Measurements from ENCODE around the gene ZNF827. TPM values are rescaled to one million over a fixed set of nuclear protein-coding genes. Genes with fewer than 3 reads are reported as not detected.

Gene ZNF827
- total RNA-seq, 6 donors from 2014 or later = 8.1 to 68.1 (median 18.3) TPM

DNA sequence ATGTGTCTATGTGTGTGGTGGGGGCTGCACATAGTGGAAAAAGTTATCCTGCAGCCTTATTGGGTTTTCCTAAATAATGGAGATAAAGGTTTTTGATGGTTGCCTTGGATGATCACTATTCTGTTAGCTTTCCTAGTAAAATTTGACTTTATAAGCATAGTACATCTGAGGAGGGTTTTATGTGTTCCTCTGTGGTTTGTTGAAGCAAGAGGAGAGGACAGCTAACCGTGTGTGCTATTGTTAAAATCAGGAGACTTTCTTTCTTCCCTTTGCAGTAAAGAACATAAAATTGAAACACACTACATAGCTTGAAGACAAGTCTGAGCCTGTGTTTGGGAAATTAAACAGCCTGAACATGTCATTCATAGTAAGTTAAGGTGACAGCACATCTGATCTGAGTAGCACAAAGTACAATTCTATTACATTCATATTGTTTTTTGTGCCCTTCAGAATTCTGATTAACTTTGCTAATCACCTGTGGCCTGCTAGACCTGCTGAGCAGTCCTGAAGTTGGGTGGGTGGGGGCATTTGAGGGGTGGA is 221.9 kb downstream of the ZNF827 start:
- no peaks in the 10 kb centered on the region for H3K27me3 ChIP-seq
- H3K4me1 ChIP-seq = no peaks in the 10 kb centered on the region
- no peaks in the 10 kb centered on the region for H3K36me3 ChIP-seq
- peaks cover 0 to 5% (median 2%) of the 10 kb centered on the region in 4 donors for H3K9me3 ChIP-seq
- no peak for ATAC-seq (ENCODE audit: low FRiP score in 2 of 2)
- 76 to 89% methylated on average over 1 of the region's 1 CpG for WGBS, 2 donors
- no peak for DNase-seq
- TF ChIP-seq POLR2AphosphoS5 (IDR thresholded peaks at IDR 0.05) (no peak), EP300 (IDR thresholded peaks at IDR 0.05) (no peak), POLR2A (IDR thresholded peaks at IDR 0.05) (no peak)
- TF ChIP-seq, protein P1, sequence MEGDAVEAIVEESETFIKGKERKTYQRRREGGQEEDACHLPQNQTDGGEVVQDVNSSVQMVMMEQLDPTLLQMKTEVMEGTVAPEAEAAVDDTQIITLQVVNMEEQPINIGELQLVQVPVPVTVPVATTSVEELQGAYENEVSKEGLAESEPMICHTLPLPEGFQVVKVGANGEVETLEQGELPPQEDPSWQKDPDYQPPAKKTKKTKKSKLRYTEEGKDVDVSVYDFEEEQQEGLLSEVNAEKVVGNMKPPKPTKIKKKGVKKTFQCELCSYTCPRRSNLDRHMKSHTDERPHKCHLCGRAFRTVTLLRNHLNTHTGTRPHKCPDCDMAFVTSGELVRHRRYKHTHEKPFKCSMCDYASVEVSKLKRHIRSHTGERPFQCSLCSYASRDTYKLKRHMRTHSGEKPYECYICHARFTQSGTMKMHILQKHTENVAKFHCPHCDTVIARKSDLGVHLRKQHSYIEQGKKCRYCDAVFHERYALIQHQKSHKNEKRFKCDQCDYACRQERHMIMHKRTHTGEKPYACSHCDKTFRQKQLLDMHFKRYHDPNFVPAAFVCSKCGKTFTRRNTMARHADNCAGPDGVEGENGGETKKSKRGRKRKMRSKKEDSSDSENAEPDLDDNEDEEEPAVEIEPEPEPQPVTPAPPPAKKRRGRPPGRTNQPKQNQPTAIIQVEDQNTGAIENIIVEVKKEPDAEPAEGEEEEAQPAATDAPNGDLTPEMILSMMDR (IDR thresholded peaks at IDR 0.05) = no peak
- no peak overlapping the region for H3K27ac ChIP-seq
- no peak overlapping the region for H3K4me3 ChIP-seq

- TF ChIP-seq, protein P1 (IDR thresholded peaks at IDR 0.05) = no peak
- TF ChIP-seq POLR2AphosphoS5 (IDR thresholded peaks at IDR 0.05) (no peak), POLR2A (IDR thresholded peaks at IDR 0.05) (no peak), EP300 (IDR thresholded peaks at IDR 0.05) (no peak)
- H3K36me3 ChIP-seq = no peaks in the 10 kb centered on the region
- DNase-seq (no peak), ATAC-seq (ENCODE audit: low FRiP score in 2 of 2) (no peak)
- 42 to 53% methylated on average over 3 of the region's 3 CpGs for WGBS, 2 donors
- no peak overlapping the region for H3K4me3 ChIP-seq
- peaks cover 0 to 10% (median 3%) of the 10 kb centered on the region in 4 donors for H3K9me3 ChIP-seq
- no peaks in the 10 kb centered on the region for H3K27me3 ChIP-seq
- H3K4me1 ChIP-seq = no peaks in the 10 kb centered on the region
- H3K27ac ChIP-seq = no peak overlapping the region
Observed at GRCh38 chr4:145716200-145716599, 222.4 kb downstream of the ZNF827 start.

DNA sequence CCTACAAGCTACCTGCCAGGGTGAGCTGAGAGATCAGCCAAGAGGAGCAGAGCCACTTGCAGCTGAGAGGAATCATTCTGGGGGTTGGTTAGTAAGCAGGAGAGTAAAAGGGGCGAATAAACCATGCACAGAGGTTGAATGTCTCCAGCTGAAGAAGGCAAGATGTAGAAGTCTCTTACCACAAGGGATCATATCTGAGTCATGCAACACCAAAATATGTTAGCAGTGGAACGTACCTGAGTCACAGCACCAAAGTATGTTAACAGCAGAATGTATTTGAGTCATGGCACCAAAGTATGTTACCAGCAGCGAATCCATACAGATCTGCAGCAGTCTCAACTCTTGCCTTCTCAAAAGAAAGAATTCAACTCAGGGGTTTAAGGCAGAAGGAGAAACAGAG is 228.8 kb downstream of the ZNF827 start:
- H3K4me3 ChIP-seq = no peak overlapping the region
- H3K27me3 ChIP-seq = no peaks in the 10 kb centered on the region
- no peaks in the 10 kb centered on the region for H3K4me1 ChIP-seq
- H3K36me3 ChIP-seq = no peaks in the 10 kb centered on the region
- no peak overlapping the region for H3K27ac ChIP-seq
- no peak for DNase-seq
- peaks cover 0 to 13% (median 3%) of the 10 kb centered on the region in 4 donors for H3K9me3 ChIP-seq
- WGBS, 2 donors = 77 to 83% methylated on average over 3 of the region's 3 CpGs
- TF ChIP-seq, protein P1 (IDR thresholded peaks at IDR 0.05) = no peak
- no peak for TF ChIP-seq POLR2AphosphoS5 (IDR thresholded peaks at IDR 0.05)
- TF ChIP-seq POLR2A (IDR thresholded peaks at IDR 0.05) = no peak
- no peak for ATAC-seq (ENCODE audit: low FRiP score in 2 of 2)

- TF ChIP-seq EP300 (IDR thresholded peaks at IDR 0.05) (no peak), POLR2A (IDR thresholded peaks at IDR 0.05) (no peak), POLR2AphosphoS5 (IDR thresholded peaks at IDR 0.05) (no peak)
- TF ChIP-seq, protein P1 (IDR thresholded peaks at IDR 0.05) = no peak
- WGBS, 2 donors = 75 to 94% methylated on average over 1 of the region's 1 CpG
- ATAC-seq (ENCODE audit: low FRiP score in 2 of 2) (no peak), DNase-seq (no peak)
- no peaks in the 10 kb centered on the region for H3K4me1 ChIP-seq
- no peak overlapping the region for H3K4me3 ChIP-seq
- H3K27ac ChIP-seq = no peak overlapping the region
- H3K27me3 ChIP-seq = no peaks in the 10 kb centered on the region
- H3K36me3 ChIP-seq = no peaks in the 10 kb centered on the region
- peaks cover 0 to 13% (median 3%) of the 10 kb centered on the region in 4 donors for H3K9me3 ChIP-seq
Observed at GRCh38 chr4:145709336-145709735, 229.3 kb downstream of the ZNF827 start.

Small RNA genes lying within 50 kb of the gene (small RNA-seq; reads per million reads assigned to genes)
- gene RF00019 = 0 reads per million in 4 donors

Other genes with a start within 250 kb of the ZNF827 start
- gene LSM6, start 236.9 kb upstream of the ZNF827 start, total RNA-seq = 10 to 100 TPM; 19.6 to 48.2 (median 33.5) TPM